Right lobe of liver (tissue), 4 donors: ENCODE results near the gene STK10.

Experiments
- POLR2A ChIP-seq: fragments of 450-650 bp; IDR thresholded peaks from one replicate; pipeline ENCODE4 v1.6.1; 2017; ENCODE audit warnings: antibody characterized with exemption, mild to moderate bottlenecking
- TF ChIP-seq, protein P1 (sequence below), 4 donors: fragments of 200-600 bp in 3 of 4; fragments of 450-650 bp in 1 of 4; IDR thresholded peaks; one replicate each; pipeline versions ENCODE4 v1.5.1 to v1.8.0; 2016 to 2022; ENCODE audit warnings: antibody characterized with exemption in 4 of 4, mild to moderate bottlenecking in 2 of 4
- donor health status: DM: no; HTN: no; CAD: no.
- donor health status: DM: no; HTN: no; CAD: no.
- donor health status: DM: no; HTN: yes; CAD: no.

DNA sequence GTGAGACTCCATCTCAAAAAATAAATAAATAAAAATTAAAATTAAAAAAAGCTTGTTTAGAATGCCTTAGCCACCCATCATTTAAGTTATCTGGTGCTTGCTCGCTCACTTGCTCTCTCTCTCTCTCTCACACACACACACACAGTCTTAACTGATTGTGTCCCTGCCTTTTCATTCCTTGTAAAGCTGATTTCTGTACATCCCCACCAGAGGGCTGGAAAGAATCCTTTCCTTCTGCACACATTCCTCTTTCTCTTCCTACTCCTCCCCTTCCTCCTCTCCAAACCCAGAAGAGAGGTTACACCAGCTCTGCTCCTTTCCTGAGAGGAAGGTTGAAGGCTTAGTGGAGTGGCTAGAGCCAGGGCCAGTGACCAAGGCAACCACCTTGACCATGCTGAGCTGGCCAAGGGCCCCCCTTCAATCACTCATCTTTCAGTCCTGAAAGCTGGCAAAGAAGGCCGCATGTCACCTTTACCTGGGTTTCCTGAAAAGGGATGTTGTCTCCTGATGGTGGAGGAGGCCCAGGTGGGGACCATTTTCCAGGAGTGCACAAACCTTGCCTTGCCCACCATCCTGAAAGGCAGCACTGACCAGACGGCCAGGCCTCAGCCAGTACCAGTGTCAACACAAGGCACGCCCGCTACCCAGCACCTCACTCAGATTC lies 25.6 kb downstream of the STK10 start:
- TF ChIP-seq POLR2A, result no peak
- TF ChIP-seq, protein P1, sequence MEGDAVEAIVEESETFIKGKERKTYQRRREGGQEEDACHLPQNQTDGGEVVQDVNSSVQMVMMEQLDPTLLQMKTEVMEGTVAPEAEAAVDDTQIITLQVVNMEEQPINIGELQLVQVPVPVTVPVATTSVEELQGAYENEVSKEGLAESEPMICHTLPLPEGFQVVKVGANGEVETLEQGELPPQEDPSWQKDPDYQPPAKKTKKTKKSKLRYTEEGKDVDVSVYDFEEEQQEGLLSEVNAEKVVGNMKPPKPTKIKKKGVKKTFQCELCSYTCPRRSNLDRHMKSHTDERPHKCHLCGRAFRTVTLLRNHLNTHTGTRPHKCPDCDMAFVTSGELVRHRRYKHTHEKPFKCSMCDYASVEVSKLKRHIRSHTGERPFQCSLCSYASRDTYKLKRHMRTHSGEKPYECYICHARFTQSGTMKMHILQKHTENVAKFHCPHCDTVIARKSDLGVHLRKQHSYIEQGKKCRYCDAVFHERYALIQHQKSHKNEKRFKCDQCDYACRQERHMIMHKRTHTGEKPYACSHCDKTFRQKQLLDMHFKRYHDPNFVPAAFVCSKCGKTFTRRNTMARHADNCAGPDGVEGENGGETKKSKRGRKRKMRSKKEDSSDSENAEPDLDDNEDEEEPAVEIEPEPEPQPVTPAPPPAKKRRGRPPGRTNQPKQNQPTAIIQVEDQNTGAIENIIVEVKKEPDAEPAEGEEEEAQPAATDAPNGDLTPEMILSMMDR (IDR thresholded peaks at IDR 0.05), result no peak
